Progenitor cell of endocrine pancreas (in vitro differentiated cells): ENCODE data around the gene FNBP1L. TPM values are rescaled to one million over a fixed set of nuclear protein-coding genes. Genes with fewer than 3 reads are reported as not detected.

Source experiments
- DNase-seq: peaks from one replicate; pipeline ENCODE4 v3.0.0; 2021; ENCODE audit warnings: low spot score; ENCODE audit not compliant: unreplicated experiment
- H3K27ac Mint-ChIP-seq: 2 replicates; pipeline ENCODE4 v1.8.0; 2021; ENCODE audit warnings: mild to moderate bottlenecking, moderate library complexity, mixed read lengths
- H3K27me3 Mint-ChIP-seq: 2 replicates; pipeline ENCODE4 v1.8.0; 2021; ENCODE audit warnings: mixed read lengths
- H3K36me3 Mint-ChIP-seq: 2 replicates; pipeline ENCODE4 v1.8.0; 2022; ENCODE audit warnings: mixed read lengths; ENCODE audit not compliant: insufficient read depth
- H3K4me1 Mint-ChIP-seq: 2 replicates; pipeline ENCODE4 v1.8.0; 2021; ENCODE audit warnings: low read depth, mixed read lengths
- H3K4me3 Mint-ChIP-seq: 2 replicates; pipeline ENCODE4 v1.8.0; 2021; ENCODE audit warnings: low read depth, mild to moderate bottlenecking, moderate library complexity, mixed read lengths
- H3K9me3 Mint-ChIP-seq: 2 replicates; pipeline ENCODE4 v1.8.0; 2021; ENCODE audit warnings: low read depth, mixed read lengths
- total RNA-seq: library from RNA; stranded (reverse); gene quantifications from 2 replicates; pipeline ENCODE4 v1.2.1, GENCODE V29; 2021
- TF ChIP-seq, protein P1 (sequence below): fragments of 200-600 bp; sonication (generic); IDR thresholded peaks from one replicate; pipeline ENCODE4 v1.5.0; 2021; ENCODE audit warnings: antibody characterized with exemption, mild to moderate bottlenecking; ENCODE audit not compliant: unreplicated experiment

The FNBP1L gene
- total RNA-seq, 1 donor from 2014 or later, result 136 TPM

DNA sequence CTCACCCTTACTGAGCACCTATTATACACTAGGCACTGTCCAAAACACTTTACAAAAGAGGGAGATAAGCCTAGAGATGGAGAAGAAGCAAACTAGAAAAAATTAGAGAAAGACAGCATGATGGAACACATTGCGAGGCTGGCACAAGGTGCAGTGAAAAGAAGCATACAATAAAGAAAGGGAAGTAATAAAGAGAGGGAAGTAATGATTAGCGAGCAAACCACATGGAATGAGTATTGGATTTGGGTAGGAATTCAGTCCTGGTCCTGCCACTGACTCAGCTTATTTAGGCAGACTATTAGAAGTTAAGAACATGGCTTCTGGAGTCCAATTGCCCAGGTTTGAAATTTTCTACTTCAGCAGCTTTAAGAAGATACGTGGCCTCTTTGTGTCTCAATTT, 32.6 kb upstream of the FNBP1L start:
- DNase-seq, result no peak
- H3K27me3 Mint-ChIP-seq, result no peaks in the 10 kb centered on the region
- no peak overlapping the region for H3K27ac Mint-ChIP-seq
- no peaks in the 10 kb centered on the region for H3K36me3 Mint-ChIP-seq
- TF ChIP-seq, protein P1, sequence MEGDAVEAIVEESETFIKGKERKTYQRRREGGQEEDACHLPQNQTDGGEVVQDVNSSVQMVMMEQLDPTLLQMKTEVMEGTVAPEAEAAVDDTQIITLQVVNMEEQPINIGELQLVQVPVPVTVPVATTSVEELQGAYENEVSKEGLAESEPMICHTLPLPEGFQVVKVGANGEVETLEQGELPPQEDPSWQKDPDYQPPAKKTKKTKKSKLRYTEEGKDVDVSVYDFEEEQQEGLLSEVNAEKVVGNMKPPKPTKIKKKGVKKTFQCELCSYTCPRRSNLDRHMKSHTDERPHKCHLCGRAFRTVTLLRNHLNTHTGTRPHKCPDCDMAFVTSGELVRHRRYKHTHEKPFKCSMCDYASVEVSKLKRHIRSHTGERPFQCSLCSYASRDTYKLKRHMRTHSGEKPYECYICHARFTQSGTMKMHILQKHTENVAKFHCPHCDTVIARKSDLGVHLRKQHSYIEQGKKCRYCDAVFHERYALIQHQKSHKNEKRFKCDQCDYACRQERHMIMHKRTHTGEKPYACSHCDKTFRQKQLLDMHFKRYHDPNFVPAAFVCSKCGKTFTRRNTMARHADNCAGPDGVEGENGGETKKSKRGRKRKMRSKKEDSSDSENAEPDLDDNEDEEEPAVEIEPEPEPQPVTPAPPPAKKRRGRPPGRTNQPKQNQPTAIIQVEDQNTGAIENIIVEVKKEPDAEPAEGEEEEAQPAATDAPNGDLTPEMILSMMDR, result no peak
- peaks cover 12% of the 10 kb centered on the region for H3K9me3 Mint-ChIP-seq
- H3K4me3 Mint-ChIP-seq, result no peak overlapping the region
- peaks cover 13% of the 10 kb centered on the region for H3K4me1 Mint-ChIP-seq

DNA sequence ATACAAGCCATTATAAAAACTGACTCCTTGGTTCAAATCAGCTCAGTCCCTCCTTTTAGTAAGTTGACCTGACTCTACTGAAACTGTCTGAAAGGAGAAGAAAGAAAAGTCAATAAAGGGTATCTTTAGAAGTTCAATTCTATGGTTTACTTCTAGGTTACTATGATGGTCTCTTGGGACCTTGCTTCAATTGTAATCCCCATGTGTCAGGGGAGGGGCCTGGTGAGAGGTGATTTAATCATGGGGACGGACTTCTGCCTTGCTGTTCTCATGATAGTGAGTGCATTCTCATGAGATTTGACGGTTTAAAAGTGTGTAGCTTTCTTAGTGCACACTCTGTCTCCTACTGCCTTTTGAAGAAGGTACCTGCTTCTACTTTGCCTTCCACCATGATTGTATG, 31.7 kb upstream of the FNBP1L start:
- DNase-seq, result no peak
- H3K36me3 Mint-ChIP-seq, result no peaks in the 10 kb centered on the region
- H3K4me1 Mint-ChIP-seq, result peaks cover 9% of the 10 kb centered on the region
- no peaks in the 10 kb centered on the region for H3K27me3 Mint-ChIP-seq
- peaks cover 12% of the 10 kb centered on the region for H3K9me3 Mint-ChIP-seq
- H3K4me3 Mint-ChIP-seq, result no peak overlapping the region
- H3K27ac Mint-ChIP-seq, result no peak overlapping the region
- TF ChIP-seq, protein P1, result no peak

DNA sequence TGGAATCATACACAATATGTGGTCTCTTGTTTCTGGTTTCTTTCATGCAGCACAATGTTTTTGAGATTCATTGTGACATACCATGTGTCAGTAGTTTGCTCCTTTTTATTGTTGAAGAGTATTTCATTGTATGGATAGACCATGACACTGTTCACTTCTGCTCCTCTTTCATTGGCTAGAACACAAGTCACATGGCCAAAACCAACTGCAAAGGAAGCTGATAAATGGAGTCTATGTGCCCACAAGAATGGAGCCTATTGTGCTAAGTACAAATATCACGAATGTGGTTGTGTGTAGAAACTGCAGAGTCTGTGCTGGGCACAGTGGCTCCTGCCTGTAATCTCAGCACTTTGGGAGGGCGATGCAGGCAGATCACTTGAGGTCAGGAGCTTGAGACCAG, 28.6 kb upstream of the FNBP1L start:
- Mint-ChIP-seq H3K4me1 (peaks cover 7% of the 10 kb centered on the region), H3K9me3 (peaks cover 12% of the 10 kb centered on the region), H3K27me3 (no peaks in the 10 kb centered on the region), H3K27ac (no peak overlapping the region), H3K36me3 (no peaks in the 10 kb centered on the region), H3K4me3 (no peak overlapping the region)
- no peak for DNase-seq
- TF ChIP-seq, protein P1, result no peak

DNA sequence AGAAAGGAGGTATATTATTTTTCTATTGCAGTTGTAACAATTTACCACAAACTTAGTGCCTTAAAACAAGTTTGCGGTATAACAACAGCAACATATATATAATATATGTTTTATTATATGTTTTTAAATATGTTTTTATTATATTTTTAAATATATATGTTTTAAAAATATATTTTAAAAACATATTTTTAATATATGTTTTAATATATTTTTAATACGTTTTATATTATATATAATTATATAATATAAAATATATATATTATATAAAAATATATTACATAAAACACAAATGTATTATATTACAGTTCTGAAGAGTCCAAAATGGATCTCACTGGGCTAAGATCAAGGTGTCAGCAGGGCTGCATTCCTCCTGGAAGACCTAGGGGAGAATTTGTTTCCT, 27.5 kb upstream of the FNBP1L start:
- Mint-ChIP-seq H3K36me3 (no peaks in the 10 kb centered on the region), H3K4me1 (peaks cover 5% of the 10 kb centered on the region), H3K27ac (no peak overlapping the region), H3K4me3 (no peak overlapping the region), H3K27me3 (no peaks in the 10 kb centered on the region), H3K9me3 (peaks cover 12% of the 10 kb centered on the region)
- no peak for DNase-seq
- TF ChIP-seq, protein P1, result no peak

DNA sequence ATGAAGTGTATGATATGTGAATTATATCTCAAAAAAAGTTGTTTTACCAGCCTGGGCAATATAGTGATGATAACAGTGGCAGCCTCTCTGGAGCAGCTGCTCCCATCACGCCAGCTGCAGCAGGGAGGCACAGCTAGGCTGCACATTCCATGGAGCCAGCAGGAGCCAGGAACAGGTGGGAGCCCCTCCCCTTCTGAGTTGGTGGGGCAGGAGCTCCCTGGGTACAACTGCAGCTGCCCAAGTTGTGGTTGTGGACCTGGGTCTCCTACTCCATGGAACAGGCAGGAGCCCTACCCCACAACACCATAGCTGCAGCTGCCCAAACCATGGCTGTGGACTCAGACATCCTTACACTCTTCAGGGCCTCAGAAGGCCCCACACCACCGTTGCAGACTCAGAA, 21.7 kb upstream of the FNBP1L start:
- TF ChIP-seq, protein P1, result no peak
- no peaks in the 10 kb centered on the region for H3K27me3 Mint-ChIP-seq
- no peaks in the 10 kb centered on the region for H3K9me3 Mint-ChIP-seq
- peaks cover 6% of the 10 kb centered on the region for H3K4me1 Mint-ChIP-seq
- no peak overlapping the region for H3K4me3 Mint-ChIP-seq
- DNase-seq, result no peak
- H3K36me3 Mint-ChIP-seq, result no peaks in the 10 kb centered on the region
- no peak overlapping the region for H3K27ac Mint-ChIP-seq
